NCI-H345 (cell line): ENCODE results near the gene WWOX.

Source experiments
- DNase-seq: peaks from one replicate; lab custom pipeline; 2025; lab: John Stamatoyannopoulos, UW

Gene WWOX

DNA sequence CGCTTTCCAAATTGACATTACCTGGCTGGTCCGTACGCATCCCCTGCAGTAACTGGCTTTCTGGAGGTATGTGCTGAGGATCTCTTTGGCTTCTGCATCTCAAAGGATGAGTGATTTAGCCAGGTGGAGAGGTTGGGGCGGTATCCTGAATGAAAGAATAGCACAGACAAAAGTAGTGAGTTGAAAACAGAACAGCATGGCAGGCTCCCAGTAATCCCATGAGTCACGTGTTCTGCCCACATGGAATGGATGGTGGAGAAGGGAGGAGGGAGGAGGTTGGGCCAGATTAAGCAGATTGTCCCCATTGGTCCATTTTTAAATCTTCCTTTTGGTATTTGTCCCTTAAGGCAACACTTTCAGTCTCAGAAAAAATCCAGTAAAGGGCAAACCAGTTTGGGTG, 176.0 kb downstream of the WWOX start:
- no peak for DNase-seq

DNA sequence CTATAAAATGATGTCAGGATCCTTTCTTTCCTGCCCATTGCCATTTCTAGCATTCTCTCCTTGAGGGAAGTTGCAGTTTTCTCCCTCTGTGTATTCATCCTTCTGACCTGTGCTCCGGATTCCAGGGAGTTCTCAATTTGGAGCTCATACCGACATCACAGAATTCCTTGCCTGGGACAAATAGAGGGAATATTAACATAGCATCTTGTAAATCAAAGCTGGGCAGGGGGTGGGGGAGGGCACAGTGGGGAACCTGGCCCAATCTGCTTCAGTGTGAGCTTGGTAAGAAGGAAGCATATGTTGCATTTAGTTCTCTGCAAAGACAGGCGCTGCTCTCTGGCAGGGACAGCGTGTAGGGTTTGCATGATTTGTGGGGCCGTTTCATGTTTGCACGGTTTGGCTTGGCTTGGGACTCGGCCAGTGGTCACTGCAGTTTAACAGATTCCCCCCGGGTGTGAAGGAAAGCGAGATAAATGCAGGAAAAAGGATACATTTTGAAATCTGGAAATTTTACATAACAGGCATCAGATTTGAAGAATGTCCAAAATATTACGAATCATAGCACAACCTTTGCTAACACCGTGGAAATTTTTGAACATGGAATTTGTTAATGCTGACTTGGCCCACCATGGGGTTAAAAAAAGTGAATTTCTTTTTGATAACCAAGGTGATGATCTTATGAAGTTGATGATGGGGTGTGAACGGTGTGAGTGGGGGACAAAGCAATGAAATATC, 178.0 kb downstream of the WWOX start:
- DNase-seq, result no peak

DNA sequence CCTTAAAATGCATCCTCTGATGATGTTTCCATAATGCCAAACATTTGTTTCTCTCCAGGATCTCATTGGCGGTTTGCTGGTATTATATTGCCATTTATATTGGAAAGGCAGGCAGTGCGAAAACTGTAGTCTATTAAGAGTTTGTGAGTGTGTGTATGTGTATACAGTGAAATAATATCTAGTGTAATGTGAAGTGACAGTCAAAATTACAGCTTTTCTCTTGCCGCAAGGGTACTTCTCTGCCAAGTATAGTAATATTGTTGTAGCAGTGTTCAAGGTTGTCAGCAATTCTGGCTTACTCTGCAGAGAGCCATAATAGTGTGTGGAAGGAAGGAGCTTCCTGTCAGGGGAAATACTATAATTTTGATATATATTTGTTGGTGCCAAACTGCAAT, 178.6 kb downstream of the WWOX start:
- DNase-seq, result no peak

- DNase-seq, result no peak
These were observed 181.7 kb downstream of the WWOX start for GRCh38 chr16:78281115-78281514.

GRCh38 chr16:78283548-78284251, 184.2 kb downstream of the WWOX start:
- DNase-seq, result no peak

- no peak for DNase-seq
These were observed 184.9 kb downstream of the WWOX start for GRCh38 chr16:78284326-78284725.

DNA sequence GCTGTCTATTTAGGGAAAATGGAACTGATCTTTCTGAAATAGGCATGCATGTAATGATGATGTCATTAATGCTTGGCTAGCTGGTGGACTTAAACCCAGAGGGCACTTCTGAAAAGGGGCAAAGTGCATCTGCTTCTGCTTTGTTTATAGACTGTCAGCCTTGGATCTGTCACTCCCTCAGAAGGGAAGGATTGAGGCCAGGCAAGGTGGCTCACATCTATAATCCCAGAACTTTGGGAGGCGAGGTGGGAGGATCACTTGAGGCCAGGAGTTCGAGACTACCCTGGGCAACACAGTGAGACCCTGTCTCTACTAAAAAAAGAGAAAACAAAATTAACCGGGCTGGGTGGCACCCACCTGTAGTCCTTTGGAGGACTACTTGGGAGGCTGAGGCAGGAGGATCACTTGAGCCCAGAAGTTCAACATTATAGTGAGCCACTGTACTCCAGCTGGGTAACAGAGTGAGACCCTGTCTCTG, 185.5 kb downstream of the WWOX start:
- no peak for DNase-seq

GRCh38 chr16:78285437-78285922, 186.0 kb downstream of the WWOX start:
- no peak for DNase-seq

DNA sequence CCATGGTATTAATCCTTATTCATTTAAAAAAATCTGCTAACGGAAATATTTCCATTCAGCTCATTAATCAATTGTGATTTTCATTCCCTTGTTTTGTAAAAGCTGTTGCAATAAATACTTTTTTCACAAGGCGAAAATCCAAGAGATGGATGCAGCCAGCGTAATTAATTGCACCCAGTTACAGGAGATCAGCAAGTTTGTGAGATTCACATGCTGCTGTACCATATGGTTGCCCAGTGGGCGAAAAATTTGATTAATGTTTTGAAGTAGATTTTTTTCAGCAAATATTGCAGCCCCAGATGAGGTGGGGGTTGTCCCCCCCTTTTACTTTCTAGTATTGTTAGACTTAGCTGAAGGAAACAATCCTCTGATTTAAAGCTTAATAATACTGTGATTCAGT, 186.6 kb downstream of the WWOX start:
- no peak for DNase-seq

DNA sequence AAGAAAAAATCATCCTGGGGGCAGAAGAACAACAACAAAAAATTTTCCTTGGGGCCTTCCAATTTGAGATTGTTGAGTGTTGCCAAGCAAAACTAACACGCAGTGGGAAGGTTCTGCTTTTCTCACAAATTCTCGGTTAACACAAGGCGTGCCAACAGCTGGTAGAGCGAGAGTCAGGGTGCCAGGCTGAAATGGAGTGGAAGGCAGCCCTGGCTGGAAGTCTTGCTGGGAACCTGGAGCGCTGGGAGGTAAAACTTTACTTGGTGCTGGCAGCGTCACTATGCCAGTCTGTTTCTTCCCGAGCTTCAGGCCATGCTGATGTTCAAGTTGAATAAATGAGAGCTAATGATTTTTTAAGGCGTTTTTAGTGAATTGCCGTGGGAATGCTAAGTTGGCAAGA, 189.4 kb downstream of the WWOX start:
- DNase-seq, result no peak

DNA sequence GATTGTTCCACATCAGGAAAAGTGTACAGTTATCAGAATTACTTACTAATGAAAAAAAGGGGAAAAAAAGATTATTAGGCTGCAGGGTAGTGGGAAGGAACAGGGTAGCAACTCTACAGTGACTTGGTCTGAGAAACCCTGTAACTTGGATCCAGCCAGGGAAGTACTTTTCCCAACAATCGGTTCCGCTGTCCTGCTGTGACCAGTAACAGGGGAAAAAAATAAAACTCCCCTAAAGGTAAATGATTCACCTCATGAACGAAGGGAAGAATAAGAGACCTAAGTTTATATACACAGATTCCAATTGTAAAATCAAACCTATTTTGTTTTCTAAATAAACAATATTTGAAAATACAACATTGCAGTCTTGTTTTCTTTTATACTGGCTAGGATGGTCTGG, 189.9 kb downstream of the WWOX start:
- DNase-seq, result no peak

GRCh38 chr16:78289844-78290277, 190.4 kb downstream of the WWOX start:
- no peak for DNase-seq

GRCh38 chr16:78290395-78290794, 190.9 kb downstream of the WWOX start:
- no peak for DNase-seq

DNA sequence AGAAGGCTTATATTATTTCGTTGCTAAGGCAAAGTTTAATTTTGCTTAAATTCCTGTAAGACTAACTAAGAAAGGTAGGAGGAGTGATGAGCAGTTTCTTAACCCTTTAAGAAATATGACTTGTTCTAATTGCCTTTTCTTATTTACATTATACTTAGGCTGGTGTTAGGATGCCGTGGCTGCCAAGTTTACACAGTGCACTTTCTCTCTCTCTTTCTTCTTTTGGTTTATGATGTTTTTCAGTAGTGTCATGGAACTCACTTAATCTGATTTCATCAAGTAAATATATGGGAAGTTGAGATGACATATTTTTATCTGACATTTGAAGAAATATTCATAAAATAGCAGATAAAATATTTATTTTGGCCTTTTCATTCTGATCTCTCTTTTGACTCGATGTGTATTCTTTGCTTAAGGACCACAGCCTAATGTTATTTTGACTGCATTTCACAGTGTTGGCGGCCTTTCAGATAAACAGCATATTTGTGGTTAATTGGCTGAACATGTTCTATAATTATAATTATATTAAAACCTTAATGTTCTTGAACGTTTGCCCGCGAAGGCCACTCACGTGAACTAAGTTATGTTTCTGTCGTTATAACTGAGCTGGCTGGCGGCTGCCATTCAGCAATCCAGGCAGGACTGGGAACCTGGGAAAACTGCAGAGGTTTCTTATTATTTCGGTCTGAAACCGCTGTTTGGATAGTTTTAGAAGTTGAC, 191.6 kb downstream of the WWOX start:
- DNase-seq, result no peak

GRCh38 chr16:78291604-78292003, 192.2 kb downstream of the WWOX start:
- no peak for DNase-seq

DNA sequence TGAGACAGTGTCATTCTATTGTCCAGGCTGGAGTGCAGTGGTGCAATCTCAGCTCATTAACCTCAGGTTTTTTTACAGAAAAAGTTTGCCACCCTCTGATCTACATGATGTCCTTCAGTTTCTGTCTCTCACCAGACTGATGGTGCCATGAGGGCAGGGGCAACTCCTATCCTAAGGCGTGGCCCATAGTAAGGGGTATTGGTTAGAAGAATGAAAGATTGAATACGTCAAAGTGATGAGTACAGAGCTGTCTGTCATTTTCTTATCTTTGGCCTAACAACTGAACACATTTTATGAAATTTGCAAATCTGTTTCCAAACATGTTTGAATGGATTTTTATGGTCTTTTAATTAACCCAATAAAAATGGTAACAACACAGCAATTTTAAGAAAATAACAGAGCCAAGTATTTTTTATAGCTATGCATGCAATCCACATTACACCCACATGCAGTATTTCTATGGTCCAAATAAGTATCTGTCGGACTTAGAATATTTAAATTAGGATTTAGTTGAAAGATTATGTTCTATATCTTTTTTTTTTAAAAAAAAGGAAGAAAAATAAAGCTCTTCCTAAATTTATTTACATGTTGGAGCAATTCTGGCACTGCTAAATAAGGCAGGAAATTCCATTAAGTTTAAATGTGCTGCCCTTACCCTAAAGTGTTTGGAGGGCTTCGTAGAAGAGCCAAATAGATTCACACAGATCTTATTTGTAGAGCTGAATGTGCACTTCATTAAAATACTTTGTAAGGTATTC, 192.8 kb downstream of the WWOX start:
- DNase-seq, result no peak

DNA sequence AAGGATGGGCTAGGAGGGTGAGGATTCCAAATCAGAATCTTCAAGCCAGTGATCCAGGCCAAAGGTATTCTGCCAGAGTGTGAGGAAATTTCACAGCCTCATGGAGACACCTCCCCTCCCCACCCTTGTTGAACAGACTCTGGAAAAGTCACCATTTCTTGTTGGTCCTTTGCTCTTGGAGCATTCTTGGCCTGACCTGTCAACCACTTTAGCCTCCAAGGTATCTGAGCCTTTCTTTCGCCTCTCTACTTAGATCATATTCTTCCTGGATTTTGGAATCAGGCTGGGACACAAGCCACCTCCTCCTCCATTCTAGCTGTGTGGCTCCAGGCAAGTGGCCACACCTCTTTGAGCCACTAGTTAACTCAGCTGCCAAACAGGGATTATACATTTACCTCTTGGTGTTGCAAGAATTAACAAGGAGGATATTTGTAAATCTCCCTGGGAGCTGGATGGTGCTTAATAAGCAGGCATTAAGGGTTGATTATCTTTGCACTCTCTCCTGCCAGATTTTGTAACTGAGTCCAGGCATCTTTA, 193.5 kb downstream of the WWOX start:
- DNase-seq, result no peak

GRCh38 chr16:78294538-78295225, 195.2 kb downstream of the WWOX start:
- DNase-seq, result no peak

- DNase-seq, result peak; percentile 77
These were observed 197.7 kb downstream of the WWOX start for GRCh38 chr16:78297066-78297666.

DNA sequence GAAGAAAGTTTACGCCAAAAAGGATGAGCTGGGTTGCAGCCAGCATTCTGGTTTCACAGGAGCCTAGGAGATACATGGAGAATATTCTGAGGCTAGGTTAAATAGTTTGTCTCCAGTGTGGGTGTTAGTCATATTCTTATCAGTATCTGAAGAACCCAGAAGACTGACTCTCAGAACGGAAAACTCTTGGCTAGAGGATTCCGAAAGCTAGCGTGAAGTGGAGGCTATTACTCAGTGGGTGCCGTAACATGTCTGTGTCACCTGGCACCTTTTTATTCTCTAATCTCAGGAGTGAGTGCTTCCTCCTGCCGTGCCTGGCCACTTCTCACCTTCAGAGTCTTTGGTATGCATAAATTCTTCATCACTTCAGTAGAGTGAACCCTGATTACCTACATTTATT, 199.5 kb downstream of the WWOX start:
- no peak for DNase-seq

GRCh38 chr16:78300469-78300868, 201.0 kb downstream of the WWOX start:
- DNase-seq, result no peak
